Liver (tissue), 3 donors: Measurements from ENCODE around the gene NF2.

Experiments used
- EGR1 ChIP-seq, 2 donors: IDR thresholded peaks; 2 replicates each; pipeline ENCODE4 v1.6.1; 2016 to 2018; ENCODE audit warnings: antibody characterized with exemption in 2 of 2, low read depth in 2 of 2
- GABPA ChIP-seq, 2 donors: IDR thresholded peaks in 1 of 2; conservative IDR thresholded peaks in 1 of 2; 2 replicates each; pipeline ENCODE4 v1.6.1; 2016; ENCODE audit warnings: antibody characterized with exemption in 2 of 2, mild to moderate bottlenecking in 1 of 2, moderate library complexity in 1 of 2
- HNF4A ChIP-seq, 2 donors: conservative IDR thresholded peaks; 2 replicates each; pipeline ENCODE4 v1.6.1; 2016; ENCODE audit warnings: antibody characterized with exemption in 2 of 2, mild to moderate bottlenecking in 2 of 2
- HNF4G ChIP-seq: IDR thresholded peaks from 2 replicates; pipeline ENCODE4 v1.6.1; 2016; ENCODE audit warnings: antibody characterized with exemption
- JUND ChIP-seq, 2 donors: IDR thresholded peaks; 2 replicates each; pipeline ENCODE4 v1.6.1; 2016; ENCODE audit warnings: antibody characterized with exemption in 2 of 2
- RAD21 ChIP-seq, 2 donors: IDR thresholded peaks; 2 replicates each; pipeline ENCODE4 v1.6.1; 2016; ENCODE audit warnings: antibody characterized with exemption in 2 of 2, mild to moderate bottlenecking in 2 of 2
- SP1 ChIP-seq: IDR thresholded peaks from 2 replicates; pipeline ENCODE4 v1.6.1; 2018; ENCODE audit warnings: antibody characterized with exemption, mild to moderate bottlenecking
- TAF1 ChIP-seq: conservative IDR thresholded peaks from 2 replicates; pipeline ENCODE4 v1.6.1; 2016; ENCODE audit warnings: antibody characterized with exemption, mild to moderate bottlenecking
- YY1 ChIP-seq: IDR thresholded peaks from 2 replicates; pipeline ENCODE4 v1.6.1; 2016; ENCODE audit warnings: antibody characterized with exemption, mild to moderate bottlenecking
- TF ChIP-seq, protein P1 (sequence below): IDR thresholded peaks from 2 replicates; pipeline ENCODE4 v1.6.1; 2016; ENCODE audit warnings: antibody characterized with exemption
- TF ChIP-seq, protein P2 (sequence below): IDR thresholded peaks from 2 replicates; pipeline ENCODE4 v1.6.1; 2016; ENCODE audit warnings: antibody characterized with exemption
- TF ChIP-seq, protein P3 (sequence below): fragments of 150-350 bp; IDR thresholded peaks from 2 replicates; pipeline ENCODE4 v1.5.1; 2017; ENCODE audit warnings: improper control_type of control experiment, low read depth, low read length; ENCODE audit not compliant: missing input control
- TF ChIP-seq, protein P4 (sequence below): IDR thresholded peaks from 2 replicates; pipeline ENCODE4 v1.6.1; 2016; ENCODE audit warnings: antibody characterized with exemption
- TF ChIP-seq, protein P5 (sequence below): IDR thresholded peaks from 2 replicates; pipeline ENCODE4 v1.6.1; 2016; ENCODE audit warnings: antibody characterized with exemption, mild to moderate bottlenecking
- donor health status: healthy.
- donor health status: healthy.

DNA sequence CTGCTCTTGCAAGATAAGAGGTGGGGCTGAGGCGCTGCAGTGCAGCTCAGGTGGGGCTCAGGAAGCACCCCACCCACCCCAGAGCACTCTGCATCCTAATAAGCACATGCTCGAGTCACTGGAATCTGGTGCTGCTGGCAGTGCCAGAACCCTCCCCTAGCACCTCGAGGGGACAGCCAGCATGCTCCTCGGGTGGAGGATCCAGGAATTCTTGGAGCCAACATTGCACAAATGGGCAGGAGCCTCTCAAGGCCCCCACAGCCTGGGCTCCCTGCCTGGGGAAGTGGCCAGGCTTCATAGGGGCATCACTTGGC, 88.9 kb downstream of the NF2 start:
- no peak for TF ChIP-seq RAD21 (IDR thresholded peaks at IDR 0.05)
- TF ChIP-seq, protein P1, sequence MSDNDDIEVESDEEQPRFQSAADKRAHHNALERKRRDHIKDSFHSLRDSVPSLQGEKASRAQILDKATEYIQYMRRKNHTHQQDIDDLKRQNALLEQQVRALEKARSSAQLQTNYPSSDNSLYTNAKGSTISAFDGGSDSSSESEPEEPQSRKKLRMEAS, result no peak
- TF ChIP-seq TAF1, result no peak
- TF ChIP-seq, protein P2, sequence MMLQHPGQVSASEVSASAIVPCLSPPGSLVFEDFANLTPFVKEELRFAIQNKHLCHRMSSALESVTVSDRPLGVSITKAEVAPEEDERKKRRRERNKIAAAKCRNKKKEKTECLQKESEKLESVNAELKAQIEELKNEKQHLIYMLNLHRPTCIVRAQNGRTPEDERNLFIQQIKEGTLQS, result no peak
- TF ChIP-seq, protein P3, sequence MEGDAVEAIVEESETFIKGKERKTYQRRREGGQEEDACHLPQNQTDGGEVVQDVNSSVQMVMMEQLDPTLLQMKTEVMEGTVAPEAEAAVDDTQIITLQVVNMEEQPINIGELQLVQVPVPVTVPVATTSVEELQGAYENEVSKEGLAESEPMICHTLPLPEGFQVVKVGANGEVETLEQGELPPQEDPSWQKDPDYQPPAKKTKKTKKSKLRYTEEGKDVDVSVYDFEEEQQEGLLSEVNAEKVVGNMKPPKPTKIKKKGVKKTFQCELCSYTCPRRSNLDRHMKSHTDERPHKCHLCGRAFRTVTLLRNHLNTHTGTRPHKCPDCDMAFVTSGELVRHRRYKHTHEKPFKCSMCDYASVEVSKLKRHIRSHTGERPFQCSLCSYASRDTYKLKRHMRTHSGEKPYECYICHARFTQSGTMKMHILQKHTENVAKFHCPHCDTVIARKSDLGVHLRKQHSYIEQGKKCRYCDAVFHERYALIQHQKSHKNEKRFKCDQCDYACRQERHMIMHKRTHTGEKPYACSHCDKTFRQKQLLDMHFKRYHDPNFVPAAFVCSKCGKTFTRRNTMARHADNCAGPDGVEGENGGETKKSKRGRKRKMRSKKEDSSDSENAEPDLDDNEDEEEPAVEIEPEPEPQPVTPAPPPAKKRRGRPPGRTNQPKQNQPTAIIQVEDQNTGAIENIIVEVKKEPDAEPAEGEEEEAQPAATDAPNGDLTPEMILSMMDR, result no peak
- no peak for TF ChIP-seq SP1
- no peak for TF ChIP-seq YY1
- TF ChIP-seq, protein P4, sequence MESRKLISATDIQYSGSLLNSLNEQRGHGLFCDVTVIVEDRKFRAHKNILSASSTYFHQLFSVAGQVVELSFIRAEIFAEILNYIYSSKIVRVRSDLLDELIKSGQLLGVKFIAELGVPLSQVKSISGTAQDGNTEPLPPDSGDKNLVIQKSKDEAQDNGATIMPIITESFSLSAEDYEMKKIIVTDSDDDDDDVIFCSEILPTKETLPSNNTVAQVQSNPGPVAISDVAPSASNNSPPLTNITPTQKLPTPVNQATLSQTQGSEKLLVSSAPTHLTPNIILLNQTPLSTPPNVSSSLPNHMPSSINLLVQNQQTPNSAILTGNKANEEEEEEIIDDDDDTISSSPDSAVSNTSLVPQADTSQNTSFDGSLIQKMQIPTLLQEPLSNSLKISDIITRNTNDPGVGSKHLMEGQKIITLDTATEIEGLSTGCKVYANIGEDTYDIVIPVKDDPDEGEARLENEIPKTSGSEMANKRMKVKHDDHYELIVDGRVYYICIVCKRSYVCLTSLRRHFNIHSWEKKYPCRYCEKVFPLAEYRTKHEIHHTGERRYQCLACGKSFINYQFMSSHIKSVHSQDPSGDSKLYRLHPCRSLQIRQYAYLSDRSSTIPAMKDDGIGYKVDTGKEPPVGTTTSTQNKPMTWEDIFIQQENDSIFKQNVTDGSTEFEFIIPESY, result no peak
- TF ChIP-seq HNF4G, result no peak
- TF ChIP-seq, protein P5, sequence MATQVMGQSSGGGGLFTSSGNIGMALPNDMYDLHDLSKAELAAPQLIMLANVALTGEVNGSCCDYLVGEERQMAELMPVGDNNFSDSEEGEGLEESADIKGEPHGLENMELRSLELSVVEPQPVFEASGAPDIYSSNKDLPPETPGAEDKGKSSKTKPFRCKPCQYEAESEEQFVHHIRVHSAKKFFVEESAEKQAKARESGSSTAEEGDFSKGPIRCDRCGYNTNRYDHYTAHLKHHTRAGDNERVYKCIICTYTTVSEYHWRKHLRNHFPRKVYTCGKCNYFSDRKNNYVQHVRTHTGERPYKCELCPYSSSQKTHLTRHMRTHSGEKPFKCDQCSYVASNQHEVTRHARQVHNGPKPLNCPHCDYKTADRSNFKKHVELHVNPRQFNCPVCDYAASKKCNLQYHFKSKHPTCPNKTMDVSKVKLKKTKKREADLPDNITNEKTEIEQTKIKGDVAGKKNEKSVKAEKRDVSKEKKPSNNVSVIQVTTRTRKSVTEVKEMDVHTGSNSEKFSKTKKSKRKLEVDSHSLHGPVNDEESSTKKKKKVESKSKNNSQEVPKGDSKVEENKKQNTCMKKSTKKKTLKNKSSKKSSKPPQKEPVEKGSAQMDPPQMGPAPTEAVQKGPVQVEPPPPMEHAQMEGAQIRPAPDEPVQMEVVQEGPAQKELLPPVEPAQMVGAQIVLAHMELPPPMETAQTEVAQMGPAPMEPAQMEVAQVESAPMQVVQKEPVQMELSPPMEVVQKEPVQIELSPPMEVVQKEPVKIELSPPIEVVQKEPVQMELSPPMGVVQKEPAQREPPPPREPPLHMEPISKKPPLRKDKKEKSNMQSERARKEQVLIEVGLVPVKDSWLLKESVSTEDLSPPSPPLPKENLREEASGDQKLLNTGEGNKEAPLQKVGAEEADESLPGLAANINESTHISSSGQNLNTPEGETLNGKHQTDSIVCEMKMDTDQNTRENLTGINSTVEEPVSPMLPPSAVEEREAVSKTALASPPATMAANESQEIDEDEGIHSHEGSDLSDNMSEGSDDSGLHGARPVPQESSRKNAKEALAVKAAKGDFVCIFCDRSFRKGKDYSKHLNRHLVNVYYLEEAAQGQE, result no peak
- TF ChIP-seq HNF4A (conservative IDR thresholded peaks at IDR 0.05), result no peak
- TF ChIP-seq EGR1 (IDR thresholded peaks at IDR 0.05; ENCODE audit: low read depth in 2 of 2), result no peak
- TF ChIP-seq JUND (IDR thresholded peaks at IDR 0.05), result no peak
- TF ChIP-seq GABPA (IDR thresholded peaks at IDR 0.05 in 1 of 2, conservative IDR thresholded peaks at IDR 0.05 in 1 of 2), result no peak
